OCI-LY3 (cell line): ENCODE data around the gene MIGA2.

Experiments used
- CTCF ChIP-seq: fragments of 200-600, 300-600 bp; sonication (generic); IDR thresholded peaks from 2 replicates; pipeline ENCODE4 v1.5.1; 2014; ENCODE audit warnings: antibody characterized with exemption, low read length, low read depth
- EZH2phosphoT487 ChIP-seq: fragments of 200-600 bp; shearing (Covaris generic); IDR thresholded peaks from 2 replicates; pipeline ENCODE4 v1.6.1; 2018; ENCODE audit warnings: antibody characterized with exemption, mixed run types, low read depth

GRCh38 chr9:129080298-129080600 is 43.8 kb downstream of the MIGA2 start:
- TF ChIP-seq CTCF (no peak), EZH2phosphoT487 (no peak)
